H1 (cell line): ENCODE data around the gene HNF4A. TPM values are rescaled to one million over a fixed set of nuclear protein-coding genes. Genes with fewer than 3 reads are reported as not detected.

Experiments
- CTCF ChIA-PET: fragments of 300-600 bp; sonication (Branson Sonifier 250); formaldehyde crosslinking; loops from one replicate; lab custom pipeline; 2021; ENCODE audit not compliant: partially characterized antibody; lab: Charles Lee
- POLR2A ChIA-PET: fragments of 300-600 bp; sonication (Branson Sonifier 250); formaldehyde crosslinking; loops from one replicate; lab custom pipeline; 2021; ENCODE audit warnings: inconsistent platforms; ENCODE audit not compliant: partially characterized antibody; lab: Charles Lee
- DNase-seq, 2 experiments: peaks; one replicate each; pipeline versions ENCODE4 v3.0.0 to v3.0.0-alpha.2; 2010 to 2022; ENCODE audit warnings: low spot score in 2 of 2, low read depth in 1 of 2, mixed read lengths in 1 of 2
- FAIRE-seq: peaks from 2 replicates; lab custom pipeline; 2011; peaks lifted over from hg19 to GRCh38; lab: Jason Lieb, UNC
- H2AFZ ChIP-seq: 2 replicates; pipeline ENCODE4 v1.8.1; 2012; ENCODE audit warnings: low read length, inconsistent platforms
- H2AK5ac ChIP-seq: 2 replicates; pipeline ENCODE4 v1.6.1; 2013; ENCODE audit warnings: low read depth, low read length
- H2BK120ac ChIP-seq: replicated peaks from 2 replicates; pipeline ENCODE3; 2013; ENCODE audit warnings: low read depth, low read length, inconsistent platforms
- H2BK12ac ChIP-seq: 2 replicates; pipeline ENCODE4 v1.6.1; 2013; ENCODE audit warnings: low read depth, low read length
- H2BK15ac ChIP-seq: 2 replicates; pipeline ENCODE4 v1.6.1; 2013; ENCODE audit warnings: low read length
- H2BK20ac ChIP-seq: 2 replicates; pipeline ENCODE4 v1.6.1; 2013; ENCODE audit warnings: low read length
- H2BK5ac ChIP-seq: 2 replicates; pipeline ENCODE4 v1.6.1; 2013; ENCODE audit warnings: low read depth, low read length
- H3K14ac ChIP-seq: 2 replicates; pipeline ENCODE4 v1.6.1; 2013; ENCODE audit warnings: inconsistent platforms; ENCODE audit not compliant: insufficient read length
- H3K18ac ChIP-seq: 2 replicates; pipeline ENCODE4 v1.6.1; 2013; ENCODE audit warnings: low read length; ENCODE audit errors: extremely low read depth
- H3K23ac ChIP-seq: 2 replicates; pipeline ENCODE4 v1.6.1; 2013; ENCODE audit warnings: inconsistent platforms; ENCODE audit not compliant: insufficient read length
- H3K23me2 ChIP-seq: 2 replicates; pipeline ENCODE4 v1.6.1; 2013; ENCODE audit warnings: low read depth, low read length
- H3K27ac ChIP-seq: 2 replicates; pipeline ENCODE4 v1.6.1; 2011; ENCODE audit warnings: low read depth, low read length, inconsistent platforms
- H3K27me3 ChIP-seq, 4 experiments: replicated peaks in 1 of 4; 1 replicate in 1 of 4; 2 replicates in 3 of 4; pipeline versions ENCODE4 v1.6.1 to v1.8.1; 2011 to 2013; ENCODE audit warnings: low read length in 3 of 4, mild to moderate bottlenecking in 3 of 4, inconsistent platforms in 2 of 4, mixed read lengths in 2 of 4, moderate library complexity in 1 of 4; ENCODE audit not compliant: control insufficient read depth in 3 of 4, insufficient read depth in 3 of 4; ENCODE audit errors: extremely low read depth in 1 of 4
- H3K36me3 ChIP-seq, 4 experiments: 2 replicates each; pipeline versions ENCODE4 v1.6.1 to v1.8.1; 2011 to 2013; ENCODE audit warnings: mild to moderate bottlenecking in 4 of 4, low read length in 3 of 4, moderate library complexity in 2 of 4, control low read depth in 1 of 4, inconsistent platforms in 1 of 4; ENCODE audit not compliant: insufficient read depth in 4 of 4, control insufficient read depth in 2 of 4
- H3K4ac ChIP-seq: replicated peaks from 2 replicates; pipeline ENCODE3; 2013; ENCODE audit warnings: low read length, low read depth, mixed read lengths, inconsistent platforms; ENCODE audit not compliant: insufficient read length
- H3K4me1 ChIP-seq, 4 experiments: replicated peaks in 1 of 4; 1 replicate in 1 of 4; 2 replicates in 3 of 4; pipeline versions ENCODE4 v1.6.1 to v1.8.1; 2011 to 2013; ENCODE audit warnings: low read length in 3 of 4, inconsistent platforms in 2 of 4, mixed read lengths in 1 of 4; ENCODE audit not compliant: insufficient read depth in 4 of 4, control insufficient read depth in 3 of 4
- H3K4me2 ChIP-seq, 2 experiments: 2 replicates each; pipeline versions ENCODE4 v1.6.1 to v1.8.1; 2011 to 2013; ENCODE audit warnings: low read depth in 2 of 2, low read length in 2 of 2, control low read depth in 1 of 2, inconsistent platforms in 1 of 2, mild to moderate bottlenecking in 1 of 2; ENCODE audit not compliant: insufficient read depth in 1 of 2
- H3K4me3 ChIP-seq, 4 experiments: fragments of 200-600, 300-600 bp in 1 of 4; sonication (generic), shearing (Covaris generic), sonication (Bioruptor Twin) in 1 of 4; 2 replicates each; pipeline versions ENCODE4 v1.5.1 to v1.8.1; 2011 to 2016; ENCODE audit warnings: low read length in 4 of 4, low read depth in 3 of 4, control low read depth in 2 of 4, inconsistent platforms in 2 of 4, mild to moderate bottlenecking in 2 of 4, mixed read lengths in 1 of 4, moderate library complexity in 1 of 4; ENCODE audit not compliant: insufficient read depth in 2 of 4; ENCODE audit errors: extremely low read depth in 1 of 4
- H3K56ac ChIP-seq: replicated peaks from 2 replicates; pipeline ENCODE3; 2013; ENCODE audit warnings: low read depth, mild to moderate bottlenecking, mixed read lengths, low read length, inconsistent platforms; ENCODE audit not compliant: insufficient read length
- H3K79me1 ChIP-seq: 2 replicates; pipeline ENCODE4 v1.6.1; 2013; ENCODE audit warnings: low read depth, low read length, control low read depth
- H3K79me2 ChIP-seq, 2 experiments: 2 replicates each; pipeline versions ENCODE4 v1.6.1 to v1.8.1; 2012 to 2013; ENCODE audit warnings: low read length in 2 of 2, mild to moderate bottlenecking in 2 of 2, inconsistent platforms in 1 of 2; ENCODE audit not compliant: insufficient read depth in 2 of 2, control insufficient read depth in 1 of 2
- H3K9ac ChIP-seq, 4 experiments: replicated peaks in 1 of 4; 1 replicate in 1 of 4; 2 replicates in 3 of 4; pipeline versions ENCODE4 v1.6.1 to v1.8.1; 2011 to 2013; ENCODE audit warnings: low read depth in 3 of 4, low read length in 3 of 4, control low read depth in 2 of 4, mild to moderate bottlenecking in 2 of 4, moderate library complexity in 2 of 4, inconsistent platforms in 1 of 4; ENCODE audit errors: extremely low read depth in 1 of 4
- H3K9me3 ChIP-seq, 2 experiments: 2 replicates each; pipeline versions ENCODE4 v1.6.1 to v1.8.1; 2012 to 2013; ENCODE audit warnings: mild to moderate bottlenecking in 2 of 2, moderate library complexity in 2 of 2, control low read depth in 1 of 2, inconsistent platforms in 1 of 2, low read depth in 1 of 2, low read length in 1 of 2, mixed read lengths in 1 of 2; ENCODE audit not compliant: insufficient read depth in 2 of 2
- H4K20me1 ChIP-seq, 2 experiments: replicated peaks in 1 of 2; 2 replicates each; pipeline versions ENCODE3 to v1.8.1; 2011 to 2013; ENCODE audit warnings: inconsistent platforms in 2 of 2, low read length in 2 of 2, mild to moderate bottlenecking in 1 of 2; ENCODE audit not compliant: insufficient read depth in 2 of 2, control insufficient read depth in 1 of 2
- H4K5ac ChIP-seq: 2 replicates; pipeline ENCODE4 v1.6.1; 2013; ENCODE audit warnings: low read length, low read depth, mixed read lengths, inconsistent platforms; ENCODE audit not compliant: insufficient read length
- H4K8ac ChIP-seq: 2 replicates; pipeline ENCODE4 v1.8.0; 2013; ENCODE audit warnings: mild to moderate bottlenecking, moderate library complexity, low read length, inconsistent platforms; ENCODE audit not compliant: insufficient read depth; ENCODE audit errors: extremely low read depth
- H4K91ac ChIP-seq: replicated peaks from 2 replicates; pipeline ENCODE3; 2013; ENCODE audit warnings: low read length, mixed read lengths, inconsistent platforms; ENCODE audit not compliant: insufficient read length
- ASH2L ChIP-seq: fragments of 200-600, 300-600 bp; sonication (generic); IDR thresholded peaks from one replicate; pipeline ENCODE4 v1.7.1; 2017; ENCODE audit warnings: low read length
- EZH2 ChIP-seq: fragments of 200-600 bp; sonication (generic); IDR thresholded peaks from 2 replicates; pipeline ENCODE4 v1.7.1; 2012; ENCODE audit warnings: low read depth, mild to moderate bottlenecking, moderate library complexity, low read length, inconsistent platforms; ENCODE audit not compliant: severe bottlenecking
- POU5F1 ChIP-seq: IDR thresholded peaks from 2 replicates; pipeline ENCODE4 v1.6.1; 2011; ENCODE audit warnings: low read depth, mild to moderate bottlenecking, low read length, moderate library complexity
- WGBS, 2 experiments: shearing (Covaris generic) in 1 of 2; methylation state at CpG; one replicate each; pipeline versions ENCODE4 v1.1.6 to v1.1.7; 2013 to 2015; ENCODE audit warnings: low lambda C conversion rate in 2 of 2, mixed read lengths in 2 of 2, inconsistent platforms in 1 of 2, low coverage in 1 of 2, missing lambda C conversion rate in 1 of 2; ENCODE audit not compliant: insufficient replicate concordance in 2 of 2, insufficient coverage in 1 of 2, insufficient read length in 1 of 2; ENCODE audit errors: extremely low coverage in 1 of 2, missing lambda C conversion rate in 1 of 2; 5-methylcytosine and 5-hydroxymethylcytosine counted together
- polyA plus RNA-seq, 7 experiments: library from polyadenylated mRNA; depleted of rRNA in 3 of 7; stranded (reverse) in 5 of 7; unstranded in 2 of 7; fragments of >200 nt in 5 of 7; fragments of 200-250 nt in 2 of 7; gene quantifications; 1 replicate in 5 of 7; 2 replicates in 1 of 7; 4 replicates in 1 of 7; pipeline versions ENCODE4 v1.2.1 to v1.2.3, GENCODE V29; 2011 to 2013; ENCODE audit warnings: missing spikeins in 2 of 7, mixed read lengths in 2 of 7
- total RNA-seq: library from RNA; stranded (reverse); fragmentation: NEBNext Ultra II Directional; extraction: Animal tissue kit (Norgen Biotek cat#: 25700); gene quantifications from 2 replicates; pipeline ENCODE4 v1.2.1, GENCODE V29; 2021
- TF ChIP-seq, protein P1 (sequence below): IDR thresholded peaks from 2 replicates; pipeline ENCODE4 v1.6.1; 2012; ENCODE audit warnings: low read length, inconsistent platforms

HNF4A gene
- total and polyA plus RNA-seq, 2 of the 8 experiments (the other 6 are each of a cell fraction or from before 2014, with no cell fraction given), result 0.03 TPM; not detected in 1

- POLR2A ChIA-PET, result no interaction called here
- no peak for TF ChIP-seq ASH2L
- TF ChIP-seq EZH2, result no peak
- TF ChIP-seq, protein P1, sequence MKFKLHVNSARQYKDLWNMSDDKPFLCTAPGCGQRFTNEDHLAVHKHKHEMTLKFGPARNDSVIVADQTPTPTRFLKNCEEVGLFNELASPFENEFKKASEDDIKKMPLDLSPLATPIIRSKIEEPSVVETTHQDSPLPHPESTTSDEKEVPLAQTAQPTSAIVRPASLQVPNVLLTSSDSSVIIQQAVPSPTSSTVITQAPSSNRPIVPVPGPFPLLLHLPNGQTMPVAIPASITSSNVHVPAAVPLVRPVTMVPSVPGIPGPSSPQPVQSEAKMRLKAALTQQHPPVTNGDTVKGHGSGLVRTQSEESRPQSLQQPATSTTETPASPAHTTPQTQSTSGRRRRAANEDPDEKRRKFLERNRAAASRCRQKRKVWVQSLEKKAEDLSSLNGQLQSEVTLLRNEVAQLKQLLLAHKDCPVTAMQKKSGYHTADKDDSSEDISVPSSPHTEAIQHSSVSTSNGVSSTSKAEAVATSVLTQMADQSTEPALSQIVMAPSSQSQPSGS, result no peak
- TF ChIP-seq POU5F1, result no peak
- TF ChIP-seq, all 59 proteins: peak for 0
- CTCF ChIA-PET, result interaction anchor here (0.5 to 4.6 kb wide), 3 partner anchors 14 to 175 kb away, joined by 3 to 46 read pairs (median 3); no protein-coding TSS in a partner anchor
These were observed 36.7 kb downstream of the HNF4A start for GRCh38 chr20:44392088-44392775.

More at GRCh38 chr20:44392088-44392775, 36.7 kb downstream of the HNF4A start:
- Histone ChIP-seq H2AK5ac (no peak overlapping the region), H3K79me2 (no peaks in the 10 kb centered on the region), H2BK15ac (no peak overlapping the region), H3K4me3 (no peak overlapping the region), H3K27me3 (peaks cover 0 to 4% (median 0%) of the 10 kb centered on the region in 4 experiments; a peak in 3 of 7 replicates), H2BK12ac (no peak overlapping the region), H3K14ac (no peak overlapping the region), H4K91ac (no peak overlapping the region), H4K20me1 (no peaks in the 10 kb centered on the region), H3K56ac (no peak overlapping the region), H2BK5ac (no peak overlapping the region), H3K4me2 (no peak overlapping the region), H2BK120ac (no peak overlapping the region), H2BK20ac (no peak overlapping the region), H2AFZ (no peak overlapping the region), H3K79me1 (no peaks in the 10 kb centered on the region), H3K23ac (no peak overlapping the region), H3K18ac (no peak overlapping the region), H4K8ac (no peak overlapping the region), H3K23me2 (no peaks in the 10 kb centered on the region), H3K9ac (no peak overlapping the region), H3K27ac (no peak overlapping the region), H3K4ac (no peak overlapping the region), H3K9me3 (no peaks in the 10 kb centered on the region), H3K4me1 (peaks cover 0 to 5% (median 2%) of the 10 kb centered on the region in 4 experiments; a peak in 3 of 7 replicates), H3K36me3 (no peaks in the 10 kb centered on the region), H4K5ac (no peak overlapping the region)
- DNase-seq (no peak), FAIRE-seq (no peak)
- 88% methylated on average over 8 of the region's 8 CpGs; no CpG with 5 or more reads in 1 of the 2 experiments for whole genome bisulfite sequencing, 2 experiments
